RWPE2 (cell line): ENCODE results near the gene MOV10.
"Not testable (repeated sequence)": the region's sequence is repeated elsewhere in the genome, so short reads cannot be mapped to it uniquely, and the experiment has no call there.

ENCODE experiments used
- ATAC-seq: fragments of 200-7000 bp; cut with Tn5 transposase; 3 replicates; pipeline ENCODE4 v1.9.1; 2021; ENCODE audit warnings: low read depth
- DNase-seq: peaks from one replicate; pipeline ENCODE4 v3.0.0-alpha.2; 2020; ENCODE audit warnings: low spot score
- H3K27ac ChIP-seq: fragments of 450-650 bp; 2 replicates; pipeline ENCODE4 v1.5.1; 2017; ENCODE audit warnings: mild to moderate bottlenecking; ENCODE audit not compliant: poor library complexity, severe bottlenecking
- H3K27me3 ChIP-seq: fragments of 250-450 bp; sonication (Bioruptor Pico); 2 replicates; pipeline ENCODE4 v1.5.1; 2021; ENCODE audit warnings: mild to moderate bottlenecking, moderate library complexity; ENCODE audit not compliant: insufficient read depth, poor library complexity, severe bottlenecking
- H3K36me3 ChIP-seq: fragments of 250-450 bp; sonication (Bioruptor Pico); 2 replicates; pipeline ENCODE4 v1.5.1; 2020; ENCODE audit warnings: low read depth, mild to moderate bottlenecking, moderate library complexity
- H3K4me1 ChIP-seq: fragments of 250-450 bp; sonication (Bioruptor Pico); 2 replicates; pipeline ENCODE4 v1.5.1; 2021; ENCODE audit warnings: mild to moderate bottlenecking, moderate library complexity; ENCODE audit not compliant: insufficient read depth, poor library complexity, severe bottlenecking
- H3K4me3 ChIP-seq: fragments of 250-450 bp; sonication (Bioruptor Pico); 2 replicates; pipeline ENCODE4 v1.5.1; 2021; ENCODE audit warnings: mild to moderate bottlenecking, moderate library complexity; ENCODE audit not compliant: severe bottlenecking
- H3K9me3 ChIP-seq: fragments of 250-450 bp; sonication (Bioruptor Pico); 2 replicates; pipeline ENCODE4 v1.5.1; 2021; ENCODE audit warnings: mild to moderate bottlenecking, moderate library complexity; ENCODE audit not compliant: severe bottlenecking
- CTCF ChIP-seq: fragments of 450-650 bp; IDR thresholded peaks from one replicate; pipeline ENCODE4 v1.5.1; 2017; ENCODE audit warnings: mild to moderate bottlenecking, moderate library complexity; ENCODE audit not compliant: poor library complexity, severe bottlenecking

MOV10 gene

GRCh38 chr1:112722601-112723510 is 48.4 kb downstream of the MOV10 start:
- Histone ChIP-seq H3K9me3 (no peaks in the 10 kb centered on the region), H3K27ac (no peak overlapping the region), H3K27me3 (no peaks in the 10 kb centered on the region), H3K36me3 (no peaks in the 10 kb centered on the region), H3K4me1 (no peaks in the 10 kb centered on the region), H3K4me3 (no peak overlapping the region)
- TF ChIP-seq CTCF: no peak
- no peak for DNase-seq
- ATAC-seq: peak; percentile 16; the same call in 1 of the 3 replicates

- DNase-seq (no peak), ATAC-seq (no peak)
- Histone ChIP-seq H3K4me1 (no peaks in the 10 kb centered on the region), H3K27me3 (no peaks in the 10 kb centered on the region), H3K9me3 (no peaks in the 10 kb centered on the region), H3K27ac (no peak overlapping the region), H3K36me3 (no peaks in the 10 kb centered on the region), H3K4me3 (no peak overlapping the region)
- TF ChIP-seq CTCF: no peak
Measured at GRCh38 chr1:112723511-112723839, 49.0 kb downstream of the MOV10 start.

GRCh38 chr1:112724240-112724639 is 49.8 kb downstream of the MOV10 start:
- not testable (repeated sequence) for H3K27ac ChIP-seq, H3K36me3 ChIP-seq, H3K4me3 ChIP-seq, ATAC-seq, DNase-seq, H3K9me3 ChIP-seq, H3K27me3 ChIP-seq, H3K4me1 ChIP-seq

- Histone ChIP-seq H3K4me1 (no peaks in the 10 kb centered on the region), H3K27ac (no peak overlapping the region), H3K9me3 (no peaks in the 10 kb centered on the region), H3K27me3 (no peaks in the 10 kb centered on the region), H3K4me3 (no peak overlapping the region), H3K36me3 (no peaks in the 10 kb centered on the region)
- peak; percentile 27 for TF ChIP-seq CTCF
- no peak for DNase-seq
- peak; percentile 67; the same call in 1 of the 3 replicates for ATAC-seq
Measured at GRCh38 chr1:112727716-112728115, 53.3 kb downstream of the MOV10 start.

GRCh38 chr1:112728306-112728971 is 54.0 kb downstream of the MOV10 start:
- not testable (repeated sequence) for H3K9me3 ChIP-seq

GRCh38 chr1:112729011-112729410 is 54.6 kb downstream of the MOV10 start:
- not testable (repeated sequence) for H3K36me3 ChIP-seq, ATAC-seq, DNase-seq

More at GRCh38 chr1:112728306-112728971, 54.0 kb downstream of the MOV10 start:
- not testable (repeated sequence) for H3K36me3 ChIP-seq, H3K27me3 ChIP-seq, H3K4me1 ChIP-seq, H3K27ac ChIP-seq, ATAC-seq, H3K4me3 ChIP-seq, DNase-seq

More at GRCh38 chr1:112729011-112729410, 54.6 kb downstream of the MOV10 start:
- H3K4me3 ChIP-seq, H3K27ac ChIP-seq, H3K9me3 ChIP-seq, H3K27me3 ChIP-seq, H3K4me1 ChIP-seq: not testable (repeated sequence)
